Spinal cord (tissue), 10 donors: ENCODE data around the gene CENPF. TPM values are rescaled to one million over a fixed set of nuclear protein-coding genes. Genes with fewer than 3 reads are reported as not detected.
"Not testable (repeated sequence)": the region's sequence is repeated elsewhere in the genome, so short reads cannot be mapped to it uniquely, and the experiment has no call there.

Experiments used
- DNase-seq, 6 donors: peaks; one replicate each; pipeline versions ENCODE4 v3.0.0 to v3.0.0-alpha.2; 2013 to 2015; ENCODE audit warnings: low spot score in 6 of 6, low read depth in 4 of 6
- H3K27ac ChIP-seq: one replicate; pipeline ENCODE4 v1.5.1; 2013; ENCODE audit warnings: low read depth, low read length, control low read depth
- H3K27me3 ChIP-seq: one replicate; pipeline ENCODE4 v1.6.1; 2013; ENCODE audit warnings: low read length; ENCODE audit not compliant: control insufficient read depth, insufficient read depth
- H3K36me3 ChIP-seq: one replicate; pipeline ENCODE4 v1.6.1; 2013; ENCODE audit warnings: low read length; ENCODE audit not compliant: control insufficient read depth, insufficient read depth
- H3K4me1 ChIP-seq: one replicate; pipeline ENCODE4 v1.6.1; 2013; ENCODE audit warnings: low read length; ENCODE audit not compliant: control insufficient read depth, insufficient read depth
- H3K4me3 ChIP-seq: one replicate; pipeline ENCODE4 v1.5.1; 2013; ENCODE audit warnings: low read depth, low read length, control low read depth
- H3K9me3 ChIP-seq: one replicate; pipeline ENCODE4 v1.6.1; 2013; ENCODE audit warnings: low read length; ENCODE audit not compliant: control insufficient read depth, insufficient read depth
- WGBS: methylation state at CpG from one replicate; pipeline ENCODE4 v1.1.5; 2013; ENCODE audit warnings: missing lambda C conversion rate; ENCODE audit not compliant: insufficient coverage; 5-methylcytosine and 5-hydroxymethylcytosine counted together
- polyA plus RNA-seq, 2 donors: library from polyadenylated mRNA; unstranded; fragments of 120-200 nt; gene quantifications; one replicate each; pipeline ENCODE4 v1.2.1, GENCODE V29; 2013; ENCODE audit not compliant: insufficient read length in 2 of 2
- total RNA-seq, 2 donors: library from RNA; depleted of rRNA in 1 of 2; stranded (reverse); fragments of 120-200 nt in 1 of 2; fragments of >200 nt in 1 of 2; gene quantifications; one replicate each; pipeline versions ENCODE4 v1.2.3 to v1.2.4, GENCODE V29; 2013 to 2014
- donor health status: healthy.

CENPF gene
- total and polyA plus RNA-seq, 4 donors: 22.4 to 46.6 (median 43.9) TPM

GRCh38 chr1:214570442-214570841 is 32.6 kb upstream of the CENPF start:
- DNase-seq: no peak
- no peak overlapping the region for H3K27ac ChIP-seq
- no peaks in the 10 kb centered on the region for H3K4me1 ChIP-seq
- H3K9me3 ChIP-seq: no peaks in the 10 kb centered on the region
- WGBS: no CpG with 5 or more reads among the region's 2 CpGs
- H3K36me3 ChIP-seq: no peaks in the 10 kb centered on the region
- no peaks in the 10 kb centered on the region for H3K27me3 ChIP-seq
- H3K4me3 ChIP-seq: no peak overlapping the region

GRCh38 chr1:214571281-214571680 is 31.7 kb upstream of the CENPF start:
- no peaks in the 10 kb centered on the region for H3K9me3 ChIP-seq
- no peaks in the 10 kb centered on the region for H3K4me1 ChIP-seq
- no peaks in the 10 kb centered on the region for H3K36me3 ChIP-seq
- no peak overlapping the region for H3K27ac ChIP-seq
- no peaks in the 10 kb centered on the region for H3K27me3 ChIP-seq
- DNase-seq: no peak
- no peak overlapping the region for H3K4me3 ChIP-seq

- no CpG with 5 or more reads among the region's 11 CpGs for WGBS
- H3K9me3 ChIP-seq: no peaks in the 10 kb centered on the region
- no peaks in the 10 kb centered on the region for H3K4me1 ChIP-seq
- no peaks in the 10 kb centered on the region for H3K27me3 ChIP-seq
- H3K36me3 ChIP-seq: no peaks in the 10 kb centered on the region
- DNase-seq: no peak
- no peak overlapping the region for H3K4me3 ChIP-seq
- H3K27ac ChIP-seq: no peak overlapping the region
Measured at GRCh38 chr1:214573386-214574318, 29.3 kb upstream of the CENPF start.

GRCh38 chr1:214574598-214575411 is 28.2 kb upstream of the CENPF start:
- WGBS: no CpG with 5 or more reads among the region's 3 CpGs
- Histone ChIP-seq H3K4me1 (no peaks in the 10 kb centered on the region), H3K4me3 (no peak overlapping the region), H3K9me3 (no peaks in the 10 kb centered on the region), H3K27ac (no peak overlapping the region), H3K36me3 (no peaks in the 10 kb centered on the region), H3K27me3 (no peaks in the 10 kb centered on the region)
- DNase-seq: no peak

- not testable (repeated sequence) for H3K4me1 ChIP-seq, DNase-seq, H3K27ac ChIP-seq, H3K27me3 ChIP-seq, H3K9me3 ChIP-seq, H3K36me3 ChIP-seq, H3K4me3 ChIP-seq
- WGBS: 100% methylated on average over 2 of the region's 3 CpGs
Measured at GRCh38 chr1:214576120-214576519, 26.9 kb upstream of the CENPF start.

- H3K9me3 ChIP-seq: no peaks in the 10 kb centered on the region
- no peaks in the 10 kb centered on the region for H3K36me3 ChIP-seq
- no peak overlapping the region for H3K27ac ChIP-seq
Measured at GRCh38 chr1:214579183-214579582, 23.8 kb upstream of the CENPF start.

GRCh38 chr1:214581785-214582184 is 21.2 kb upstream of the CENPF start:
- no peaks in the 10 kb centered on the region for H3K36me3 ChIP-seq
- WGBS: 7% methylated on average over 1 of the region's 2 CpGs
- DNase-seq: no peak

More at GRCh38 chr1:214579183-214579582, 23.8 kb upstream of the CENPF start:
- Histone ChIP-seq H3K27me3 (no peaks in the 10 kb centered on the region), H3K4me1 (no peaks in the 10 kb centered on the region), H3K4me3 (no peak overlapping the region)
- no peak for DNase-seq

GRCh38 chr1:214582289-214582891 is 20.6 kb upstream of the CENPF start:
- Histone ChIP-seq H3K4me1 (no peaks in the 10 kb centered on the region), H3K4me3 (no peak overlapping the region), H3K27ac (no peak overlapping the region), H3K36me3 (no peaks in the 10 kb centered on the region), H3K27me3 (no peaks in the 10 kb centered on the region), H3K9me3 (no peaks in the 10 kb centered on the region)
- WGBS: 58% methylated on average over 2 of the region's 7 CpGs
- DNase-seq: no peak

More at GRCh38 chr1:214581785-214582184, 21.2 kb upstream of the CENPF start:
- no peaks in the 10 kb centered on the region for H3K27me3 ChIP-seq
- H3K4me3 ChIP-seq: no peak overlapping the region
- no peaks in the 10 kb centered on the region for H3K9me3 ChIP-seq
- no peak overlapping the region for H3K27ac ChIP-seq
- H3K4me1 ChIP-seq: no peaks in the 10 kb centered on the region

GRCh38 chr1:214583113-214583512 is 19.9 kb upstream of the CENPF start:
- Histone ChIP-seq H3K36me3 (no peaks in the 10 kb centered on the region), H3K4me1 (no peaks in the 10 kb centered on the region), H3K27ac (no peak overlapping the region), H3K27me3 (no peaks in the 10 kb centered on the region), H3K9me3 (no peaks in the 10 kb centered on the region), H3K4me3 (no peak overlapping the region)
- no peak for DNase-seq
- 89% methylated on average over 3 of the region's 6 CpGs for WGBS
